H7 (cell line): Measurements from ENCODE around the gene PSMD14. TPM values are rescaled to one million over a fixed set of nuclear protein-coding genes. Genes with fewer than 3 reads are reported as not detected.
A peak's percentile ranks its signal among the peaks of the same experiment; 100 is the strongest.
"Not testable (repeated sequence)": the region's sequence is repeated elsewhere in the genome, so short reads cannot be mapped to it uniquely, and the experiment has no call there.

Experiments
- DNase-seq: peaks from one replicate; pipeline ENCODE4 v3.0.0; 2012
- H3K27me3 ChIP-seq: 2 replicates; pipeline ENCODE4 v1.6.0; 2011; ENCODE audit warnings: mild to moderate bottlenecking, low read length; ENCODE audit not compliant: control insufficient read depth, insufficient read depth
- H3K36me3 ChIP-seq: replicated peaks from 2 replicates; pipeline ENCODE4 v1.5.1; 2011; ENCODE audit warnings: low read length; ENCODE audit not compliant: control insufficient read depth, insufficient read depth
- H3K4me3 ChIP-seq: 2 replicates; pipeline ENCODE4 v1.5.1; 2011; ENCODE audit warnings: low read depth, mild to moderate bottlenecking, control low read depth, low read length, moderate library complexity; ENCODE audit not compliant: insufficient read depth
- total RNA-seq: library from RNA; depleted of rRNA; stranded (reverse); fragments of >200 nt; shearing (Covaris generic); gene quantifications from 2 replicates; pipeline ENCODE4 v1.2.3, GENCODE V29; 2014; rRNA removed

The PSMD14 gene
- 104 and 106 TPM in 2 replicates for total RNA-seq

GRCh38 chr2:161308178-161308955 lies at the start of gene PSMD14:
Gene PSMD14 (plus strand): TSS chr2:161308425. CDS start chr2:161318826, 10,401 bp downstream.
- H3K36me3 ChIP-seq: no peaks in the 10 kb centered on the region
- peak; percentile 84 for DNase-seq
- no peaks in the 10 kb centered on the region for H3K27me3 ChIP-seq

GRCh38 chr2:161265874-161266273 lies 42.4 kb upstream of the PSMD14 start:
- no peaks in the 10 kb centered on the region for H3K27me3 ChIP-seq
- no peaks in the 10 kb centered on the region for H3K36me3 ChIP-seq

More at GRCh38 chr2:161308178-161308955, at the start of gene PSMD14:
- H3K4me3 ChIP-seq: peak within 1 kb of the TSS; percentile 82

GRCh38 chr2:161269111-161269510 lies 39.1 kb upstream of the PSMD14 start:
- no peak for DNase-seq
- Histone ChIP-seq H3K27me3 (no peaks in the 10 kb centered on the region), H3K36me3 (no peaks in the 10 kb centered on the region), H3K4me3 (no peak overlapping the region)

More at GRCh38 chr2:161265874-161266273, 42.4 kb upstream of the PSMD14 start:
- DNase-seq: no peak
- H3K4me3 ChIP-seq: no peak overlapping the region

- H3K4me3 ChIP-seq: no peak overlapping the region
- DNase-seq: peak; percentile 14
- H3K27me3 ChIP-seq: no peaks in the 10 kb centered on the region
- no peaks in the 10 kb centered on the region for H3K36me3 ChIP-seq
Observed at GRCh38 chr2:161273038-161273760, 35.0 kb upstream of the PSMD14 start.

- H3K27me3 ChIP-seq, H3K36me3 ChIP-seq, H3K4me3 ChIP-seq: not testable (repeated sequence)
- DNase-seq: peak; percentile 56
Observed at GRCh38 chr2:161278564-161279229, 29.5 kb upstream of the PSMD14 start.

- not testable (repeated sequence) for H3K27me3 ChIP-seq, H3K36me3 ChIP-seq
Observed at GRCh38 chr2:161279230-161279815, 28.9 kb upstream of the PSMD14 start.

GRCh38 chr2:161280906-161281323 lies 27.3 kb upstream of the PSMD14 start:
- H3K36me3 ChIP-seq, H3K27me3 ChIP-seq, H3K4me3 ChIP-seq: not testable (repeated sequence)
- peak; percentile 30 for DNase-seq

More at GRCh38 chr2:161279230-161279815, 28.9 kb upstream of the PSMD14 start:
- DNase-seq, H3K4me3 ChIP-seq: not testable (repeated sequence)

- not testable (repeated sequence) for H3K27me3 ChIP-seq
Observed at GRCh38 chr2:161281615-161282310, 26.5 kb upstream of the PSMD14 start.

GRCh38 chr2:161282311-161282644 lies 25.9 kb upstream of the PSMD14 start:
- H3K27me3 ChIP-seq, H3K36me3 ChIP-seq, H3K4me3 ChIP-seq, DNase-seq: not testable (repeated sequence)

More at GRCh38 chr2:161281615-161282310, 26.5 kb upstream of the PSMD14 start:
- H3K4me3 ChIP-seq, H3K36me3 ChIP-seq, DNase-seq: not testable (repeated sequence)

GRCh38 chr2:161283926-161284325 lies 24.3 kb upstream of the PSMD14 start:
- H3K4me3 ChIP-seq: no peak overlapping the region
- no peaks in the 10 kb centered on the region for H3K27me3 ChIP-seq
- H3K36me3 ChIP-seq: no peaks in the 10 kb centered on the region
- no peak for DNase-seq

- H3K4me3 ChIP-seq: no peak overlapping the region
- DNase-seq: no peak
- no peaks in the 10 kb centered on the region for H3K36me3 ChIP-seq
- H3K27me3 ChIP-seq: no peaks in the 10 kb centered on the region
Observed at GRCh38 chr2:161303535-161304050, 4.6 kb upstream of the PSMD14 start.

- no peaks in the 10 kb centered on the region for H3K36me3 ChIP-seq
- no peaks in the 10 kb centered on the region for H3K27me3 ChIP-seq
- no peak overlapping the region for H3K4me3 ChIP-seq
- DNase-seq: no peak
Observed at GRCh38 chr2:161306919-161307318, 1.3 kb upstream of the PSMD14 start.

GRCh38 chr2:161307676-161308075 lies 549 bp upstream of the PSMD14 start:
- Histone ChIP-seq H3K27me3 (no peaks in the 10 kb centered on the region), H3K4me3 (peak overlapping the region; percentile 82), H3K36me3 (no peaks in the 10 kb centered on the region)
- DNase-seq: no peak

GRCh38 chr2:161312996-161313395 lies 4.8 kb downstream of the PSMD14 start:
- DNase-seq: no peak
- H3K4me3 ChIP-seq: no peak overlapping the region
- no peaks in the 10 kb centered on the region for H3K27me3 ChIP-seq
- H3K36me3 ChIP-seq: no peaks in the 10 kb centered on the region
